Lower leg skin (tissue), 3 donors: ENCODE data around the gene RUNX1.

Source experiments
- CTCF ChIP-seq, 3 donors: fragments of 450-650 bp; IDR thresholded peaks; one replicate each; pipeline ENCODE4 v1.5.1; 2016; ENCODE audit warnings: antibody characterized with exemption in 3 of 3, mild to moderate bottlenecking in 3 of 3, moderate library complexity in 2 of 3
- POLR2A ChIP-seq, 2 donors: fragments of 450-650 bp; IDR thresholded peaks; one replicate each; pipeline ENCODE4 v1.6.1; 2016 to 2017; ENCODE audit warnings: antibody characterized with exemption in 2 of 2, mild to moderate bottlenecking in 1 of 2, moderate library complexity in 1 of 2

- TF ChIP-seq CTCF (IDR thresholded peaks at IDR 0.05): no peak
- no peak for TF ChIP-seq POLR2A (IDR thresholded peaks at IDR 0.05)
Measured at GRCh38 chr21:35062016-35062415, 12.9 kb upstream of the RUNX1 start.
